Neural cell (in vitro differentiated cells): ENCODE measurements around the gene DAGLA.

Experiments
- CTCF ChIP-seq: fragments of 450-650 bp; IDR thresholded peaks from 2 replicates; pipeline ENCODE4 v1.5.1; 2014; ENCODE audit warnings: antibody characterized with exemption, mild to moderate bottlenecking, moderate library complexity; ENCODE audit not compliant: poor library complexity, severe bottlenecking
- MXI1 ChIP-seq: fragments of 450-650 bp; conservative IDR thresholded peaks from 2 replicates; pipeline ENCODE4 v1.6.1; 2014; ENCODE audit warnings: antibody characterized with exemption, mild to moderate bottlenecking; ENCODE audit not compliant: poor library complexity, severe bottlenecking
- POLR2AphosphoS5 ChIP-seq: IDR thresholded peaks from 2 replicates; pipeline ENCODE4 v1.6.1; 2012
- REST ChIP-seq: IDR thresholded peaks from 2 replicates; pipeline ENCODE4 v1.6.1; 2012; ENCODE audit warnings: borderline replicate concordance

DNA sequence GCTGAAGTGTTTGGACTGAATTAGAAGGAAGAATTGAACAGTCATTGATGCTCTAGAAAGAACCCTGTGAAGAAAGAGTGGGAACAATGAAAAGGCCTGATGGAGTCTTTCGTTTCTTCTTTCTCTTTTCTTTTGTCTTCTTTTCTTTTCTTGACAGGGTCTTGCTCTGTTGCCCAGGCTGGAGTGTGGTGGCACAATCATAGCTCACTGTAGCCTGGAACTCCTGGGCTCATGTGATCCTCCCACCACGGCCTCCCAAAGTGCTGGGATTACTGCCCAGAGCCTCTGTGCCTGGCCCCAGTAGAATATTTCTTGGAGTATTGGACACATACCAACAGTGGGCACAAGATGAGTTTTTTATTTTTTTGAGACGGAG lies 113.6 kb downstream of the DAGLA start:
- TF ChIP-seq CTCF (no peak), REST (no peak), MXI1 (no peak), POLR2AphosphoS5 (no peak)
